ENCODE measurements around the gene MIEF1.
A peak's percentile ranks its signal among the peaks of the same experiment; 100 is the strongest.

MIEF1 gene

DNA sequence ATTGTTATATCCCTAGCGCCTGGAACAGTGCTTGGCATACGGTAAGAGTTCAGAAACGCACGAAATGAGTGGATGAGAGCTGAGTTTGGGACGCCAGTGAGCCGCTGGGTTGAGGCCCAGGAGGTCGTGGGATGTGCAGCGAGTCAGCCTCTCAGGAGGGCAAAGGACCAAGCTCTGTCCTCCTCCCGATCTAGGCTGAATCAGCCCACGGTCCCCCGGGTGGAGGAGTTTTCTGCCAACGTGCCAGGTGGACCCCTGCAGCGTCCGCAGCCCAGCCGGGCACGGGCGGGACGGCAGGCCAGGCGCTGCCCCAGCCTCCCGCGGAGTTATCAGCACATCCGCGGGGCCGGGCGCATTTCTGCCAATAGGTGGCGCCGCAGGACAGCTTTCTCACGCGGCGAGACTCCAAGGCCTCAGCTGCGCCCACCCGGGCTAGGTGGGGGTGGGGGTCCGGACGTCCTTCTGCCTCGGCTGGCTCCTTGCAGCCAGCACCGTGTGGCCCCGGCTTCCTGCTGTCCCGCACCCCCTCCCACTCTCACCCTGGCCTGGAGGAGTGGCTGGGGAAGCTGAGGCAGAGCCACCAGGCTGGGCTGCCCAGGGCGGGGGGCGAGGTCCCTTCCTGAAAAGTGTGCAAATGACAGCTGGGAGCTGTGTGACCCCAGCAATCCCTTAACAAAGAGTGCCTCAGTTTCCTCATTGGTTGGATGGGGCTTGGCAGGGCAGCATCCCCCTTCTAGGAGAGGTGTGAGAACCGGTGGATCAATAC, 32.7 kb downstream of the MIEF1 start (continued):
- TF ChIP-seq REPIN1 (tag by site-specific recombination; IDR thresholded peaks at IDR 0.05; ENCODE audit: low read depth) (0 out of 2 replicates have a peak, but pooled peaks have one; percentile 26), KLF9 (tag by site-specific recombination; IDR thresholded peaks at IDR 0.05; ENCODE audit: low read depth) (peak; percentile 36; the same call in 1 of the 2 replicates), ZNF830 (tag by site-specific recombination; IDR thresholded peaks at IDR 0.05; ENCODE audit: low read depth) (no peak), ZNF747 (tag by site-specific recombination; IDR thresholded peaks at IDR 0.05) (no peak), GLIS2 (tag by site-specific recombination; IDR thresholded peaks at IDR 0.05) (peak; percentile 96), ZNF24 (tag by site-specific recombination; IDR thresholded peaks at IDR 0.05) (peak; percentile 43; the same call in 1 of the 2 replicates), ZNF529 (tag by site-specific recombination; IDR thresholded peaks at IDR 0.05; ENCODE audit: insufficient replicate concordance) (no peak), ZNF561 (tag by site-specific recombination; IDR thresholded peaks at IDR 0.05; ENCODE audit: borderline replicate concordance) (peak; percentile 90; the same call in 1 of the 2 replicates), EGR2 (tag by site-specific recombination; IDR thresholded peaks at IDR 0.05; ENCODE audit: low read depth) (peak; percentile 73), KLF16 (tag by site-specific recombination; IDR thresholded peaks at IDR 0.05) (peak; percentile 72; the same call in 1 of the 2 replicates), ZNF354C (tag by site-specific recombination; IDR thresholded peaks at IDR 0.05; ENCODE audit: borderline replicate concordance, low read depth) (no peak), ZNF394 (tag by site-specific recombination; IDR thresholded peaks at IDR 0.05; ENCODE audit: borderline replicate concordance) (peak; percentile 54; the same call in 1 of the 2 replicates), ZIC2 (tag by site-specific recombination; IDR thresholded peaks at IDR 0.05) (peak; percentile 98), KLF1 (tag by site-specific recombination; IDR thresholded peaks at IDR 0.05) (peak; percentile 43), YY1 (tag by site-specific recombination; IDR thresholded peaks at IDR 0.05) (no peak; the same call in 1 of the 2 replicates), ZNF843 (tag by site-specific recombination; IDR thresholded peaks at IDR 0.05) (peak; percentile 39; the same call in 1 of the 2 replicates), TRIM28 (IDR thresholded peaks at IDR 0.05; ENCODE audit: borderline replicate concordance, low read length) (no peak), ZNF335 (tag by site-specific recombination; conservative IDR thresholded peaks at IDR 0.05) (peak; percentile 81), BCL11B (tag by site-specific recombination; IDR thresholded peaks at IDR 0.05; ENCODE audit: low read depth) (peak; percentile 57), ZNF623 (tag by site-specific recombination; IDR thresholded peaks at IDR 0.05) (no peak; the same call in 1 of the 2 replicates), ZNF837 (tag by site-specific recombination; IDR thresholded peaks at IDR 0.05) (no peak), WT1 (tag by site-specific recombination; IDR thresholded peaks at IDR 0.05) (peak; percentile 84), ZNF776 (tag by site-specific recombination; IDR thresholded peaks at IDR 0.05; ENCODE audit: borderline replicate concordance) (no peak), ZFP3 (tag by site-specific recombination; IDR thresholded peaks at IDR 0.05; ENCODE audit: low read depth) (no peak), ZFHX2 (tag by site-specific recombination; conservative IDR thresholded peaks at IDR 0.05) (peak; percentile 73), ZNF792 (tag by site-specific recombination; IDR thresholded peaks at IDR 0.05) (no peak)
- TF ChIP-seq, protein P1, sequence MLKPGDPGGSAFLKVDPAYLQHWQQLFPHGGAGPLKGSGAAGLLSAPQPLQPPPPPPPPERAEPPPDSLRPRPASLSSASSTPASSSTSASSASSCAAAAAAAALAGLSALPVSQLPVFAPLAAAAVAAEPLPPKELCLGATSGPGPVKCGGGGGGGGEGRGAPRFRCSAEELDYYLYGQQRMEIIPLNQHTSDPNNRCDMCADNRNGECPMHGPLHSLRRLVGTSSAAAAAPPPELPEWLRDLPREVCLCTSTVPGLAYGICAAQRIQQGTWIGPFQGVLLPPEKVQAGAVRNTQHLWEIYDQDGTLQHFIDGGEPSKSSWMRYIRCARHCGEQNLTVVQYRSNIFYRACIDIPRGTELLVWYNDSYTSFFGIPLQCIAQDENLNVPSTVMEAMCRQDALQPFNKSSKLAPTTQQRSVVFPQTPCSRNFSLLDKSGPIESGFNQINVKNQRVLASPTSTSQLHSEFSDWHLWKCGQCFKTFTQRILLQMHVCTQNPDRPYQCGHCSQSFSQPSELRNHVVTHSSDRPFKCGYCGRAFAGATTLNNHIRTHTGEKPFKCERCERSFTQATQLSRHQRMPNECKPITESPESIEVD (tag by site-specific recombination; IDR thresholded peaks at IDR 0.05), result no peak
- TF ChIP-seq, protein P2, sequence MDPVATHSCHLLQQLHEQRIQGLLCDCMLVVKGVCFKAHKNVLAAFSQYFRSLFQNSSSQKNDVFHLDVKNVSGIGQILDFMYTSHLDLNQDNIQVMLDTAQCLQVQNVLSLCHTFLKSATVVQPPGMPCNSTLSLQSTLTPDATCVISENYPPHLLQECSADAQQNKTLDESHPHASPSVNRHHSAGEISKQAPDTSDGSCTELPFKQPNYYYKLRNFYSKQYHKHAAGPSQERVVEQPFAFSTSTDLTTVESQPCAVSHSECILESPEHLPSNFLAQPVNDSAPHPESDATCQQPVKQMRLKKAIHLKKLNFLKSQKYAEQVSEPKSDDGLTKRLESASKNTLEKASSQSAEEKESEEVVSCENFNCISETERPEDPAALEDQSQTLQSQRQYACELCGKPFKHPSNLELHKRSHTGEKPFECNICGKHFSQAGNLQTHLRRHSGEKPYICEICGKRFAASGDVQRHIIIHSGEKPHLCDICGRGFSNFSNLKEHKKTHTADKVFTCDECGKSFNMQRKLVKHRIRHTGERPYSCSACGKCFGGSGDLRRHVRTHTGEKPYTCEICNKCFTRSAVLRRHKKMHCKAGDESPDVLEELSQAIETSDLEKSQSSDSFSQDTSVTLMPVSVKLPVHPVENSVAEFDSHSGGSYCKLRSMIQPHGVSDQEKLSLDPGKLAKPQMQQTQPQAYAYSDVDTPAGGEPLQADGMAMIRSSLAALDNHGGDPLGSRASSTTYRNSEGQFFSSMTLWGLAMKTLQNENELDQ (tag by site-specific recombination; IDR thresholded peaks at IDR 0.05; ENCODE audit: low read depth), result no peak
- TF ChIP-seq, protein P3, sequence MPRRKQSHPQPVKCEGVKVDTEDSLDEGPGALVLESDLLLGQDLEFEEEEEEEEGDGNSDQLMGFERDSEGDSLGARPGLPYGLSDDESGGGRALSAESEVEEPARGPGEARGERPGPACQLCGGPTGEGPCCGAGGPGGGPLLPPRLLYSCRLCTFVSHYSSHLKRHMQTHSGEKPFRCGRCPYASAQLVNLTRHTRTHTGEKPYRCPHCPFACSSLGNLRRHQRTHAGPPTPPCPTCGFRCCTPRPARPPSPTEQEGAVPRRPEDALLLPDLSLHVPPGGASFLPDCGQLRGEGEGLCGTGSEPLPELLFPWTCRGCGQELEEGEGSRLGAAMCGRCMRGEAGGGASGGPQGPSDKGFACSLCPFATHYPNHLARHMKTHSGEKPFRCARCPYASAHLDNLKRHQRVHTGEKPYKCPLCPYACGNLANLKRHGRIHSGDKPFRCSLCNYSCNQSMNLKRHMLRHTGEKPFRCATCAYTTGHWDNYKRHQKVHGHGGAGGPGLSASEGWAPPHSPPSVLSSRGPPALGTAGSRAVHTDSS (tag by site-specific recombination; IDR thresholded peaks at IDR 0.05), result no peak
- TF ChIP-seq, protein P4, sequence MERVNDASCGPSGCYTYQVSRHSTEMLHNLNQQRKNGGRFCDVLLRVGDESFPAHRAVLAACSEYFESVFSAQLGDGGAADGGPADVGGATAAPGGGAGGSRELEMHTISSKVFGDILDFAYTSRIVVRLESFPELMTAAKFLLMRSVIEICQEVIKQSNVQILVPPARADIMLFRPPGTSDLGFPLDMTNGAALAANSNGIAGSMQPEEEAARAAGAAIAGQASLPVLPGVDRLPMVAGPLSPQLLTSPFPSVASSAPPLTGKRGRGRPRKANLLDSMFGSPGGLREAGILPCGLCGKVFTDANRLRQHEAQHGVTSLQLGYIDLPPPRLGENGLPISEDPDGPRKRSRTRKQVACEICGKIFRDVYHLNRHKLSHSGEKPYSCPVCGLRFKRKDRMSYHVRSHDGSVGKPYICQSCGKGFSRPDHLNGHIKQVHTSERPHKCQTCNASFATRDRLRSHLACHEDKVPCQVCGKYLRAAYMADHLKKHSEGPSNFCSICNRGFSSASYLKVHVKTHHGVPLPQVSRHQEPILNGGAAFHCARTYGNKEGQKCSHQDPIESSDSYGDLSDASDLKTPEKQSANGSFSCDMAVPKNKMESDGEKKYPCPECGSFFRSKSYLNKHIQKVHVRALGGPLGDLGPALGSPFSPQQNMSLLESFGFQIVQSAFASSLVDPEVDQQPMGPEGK (tag by site-specific recombination; IDR thresholded peaks at IDR 0.05), result peak; percentile 91

Measured in HEK293 (cell line).